ENCODE measurements around the gene SWT1.

DNA sequence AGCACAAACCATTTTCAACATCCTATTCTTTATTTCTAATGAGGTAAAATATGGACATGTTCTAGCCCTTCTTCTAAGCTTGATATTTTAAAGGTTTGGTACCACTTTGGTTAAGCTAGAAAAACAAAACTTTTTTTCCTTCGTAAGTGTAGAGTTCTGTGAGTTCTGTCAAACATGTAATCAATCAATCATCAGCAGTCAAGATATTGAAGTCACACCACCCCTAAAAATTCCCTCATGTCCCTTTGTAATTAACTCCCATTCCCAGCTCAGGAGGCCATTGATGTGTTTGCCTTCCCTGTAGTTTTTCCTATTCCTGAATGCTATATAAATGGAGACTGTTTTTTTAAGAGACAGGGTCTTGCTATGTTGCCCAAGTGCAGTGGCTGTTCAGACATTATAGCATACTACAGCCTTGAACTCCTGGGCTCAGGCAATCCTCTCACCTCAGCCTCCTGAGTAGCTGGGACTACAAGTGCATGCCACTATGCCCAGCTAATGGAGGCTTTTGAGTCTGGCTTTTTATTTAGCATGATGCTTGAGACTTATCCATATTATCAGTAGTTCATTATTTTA, 137.1 kb downstream of the SWT1 start:
- TF ChIP-seq CTCF (IDR thresholded peaks at IDR 0.05) (no peak), POLR2AphosphoS5 (IDR thresholded peaks at IDR 0.05) (no peak), POLR2A (IDR thresholded peaks at IDR 0.05) (no peak)

All from prostate gland (tissue), 2 donors.